SIG-M5 treated with dmso at 0.1 percent for 504 hours (cell line): ENCODE results near the gene ADAMTS18.

Experiments used
- DNase-seq: peaks from one replicate; lab custom pipeline; 2025; ENCODE audit not compliant: unreplicated experiment; lab: John Stamatoyannopoulos, UW

Gene ADAMTS18

GRCh38 chr16:77331043-77331442, 103.8 kb downstream of the ADAMTS18 start:
- no peak for DNase-seq

- DNase-seq: no peak
Measured at GRCh38 chr16:77330332-77331042, 104.3 kb downstream of the ADAMTS18 start.

- DNase-seq: no peak
Measured at GRCh38 chr16:77328768-77329167, 106.1 kb downstream of the ADAMTS18 start.

- DNase-seq: no peak
Measured at GRCh38 chr16:77328274-77328673, 106.6 kb downstream of the ADAMTS18 start.

GRCh38 chr16:77327717-77328116, 107.1 kb downstream of the ADAMTS18 start:
- no peak for DNase-seq

GRCh38 chr16:77324729-77325128, 110.1 kb downstream of the ADAMTS18 start:
- DNase-seq: no peak

- no peak for DNase-seq
Measured at GRCh38 chr16:77323695-77324094, 111.1 kb downstream of the ADAMTS18 start.

GRCh38 chr16:77322757-77323156, 112.1 kb downstream of the ADAMTS18 start:
- DNase-seq: no peak

GRCh38 chr16:77317059-77317458, 117.8 kb downstream of the ADAMTS18 start:
- no peak for DNase-seq

GRCh38 chr16:77310877-77311276, 124.0 kb downstream of the ADAMTS18 start:
- no peak for DNase-seq

GRCh38 chr16:77308163-77308561, 126.7 kb downstream of the ADAMTS18 start:
- no peak for DNase-seq

- DNase-seq: no peak
Measured at GRCh38 chr16:77307426-77308162, 127.2 kb downstream of the ADAMTS18 start.

- DNase-seq: no peak
Measured at GRCh38 chr16:77306075-77306474, 128.8 kb downstream of the ADAMTS18 start.

- no peak for DNase-seq
Measured at GRCh38 chr16:77304877-77305276, 130.0 kb downstream of the ADAMTS18 start.

- no peak for DNase-seq
Measured at GRCh38 chr16:77304134-77304533, 130.7 kb downstream of the ADAMTS18 start.

- DNase-seq: no peak
Measured at GRCh38 chr16:77302674-77303073, 132.2 kb downstream of the ADAMTS18 start.

- no peak for DNase-seq
Measured at GRCh38 chr16:77302249-77302648, 132.6 kb downstream of the ADAMTS18 start.

GRCh38 chr16:77300256-77300655, 134.6 kb downstream of the ADAMTS18 start:
- no peak for DNase-seq

GRCh38 chr16:77299395-77299794, 135.4 kb downstream of the ADAMTS18 start:
- no peak for DNase-seq

- DNase-seq: peak; percentile 12
Measured at GRCh38 chr16:77298418-77299360, 136.1 kb downstream of the ADAMTS18 start.

- DNase-seq: no peak
Measured at GRCh38 chr16:77297996-77298395, 136.8 kb downstream of the ADAMTS18 start.
